B cell (primary cell): Measurements from ENCODE around the gene LSG1. TPM values are rescaled to one million over a fixed set of nuclear protein-coding genes. Genes with fewer than 3 reads are reported as not detected.
A peak's percentile ranks its signal among the peaks of the same experiment; 100 is the strongest.

Experiments used
- ATAC-seq: fragments of 200-7000 bp; cut with Tn5 transposase; one replicate; pipeline ENCODE4 v1.10.0; 2021; ENCODE audit warnings: low read depth, mild to moderate bottlenecking, moderate number of reproducible peaks, moderate library complexity
- CTCF ChIA-PET: fragments of 350-600 bp; sonication (Branson Sonifier 250); formaldehyde crosslinking; loops from one replicate; lab custom pipeline; 2021; ENCODE audit warnings: antibody characterized with exemption, inconsistent platforms; lab: Charles Lee
- POLR2A ChIA-PET: fragments of 350-600 bp; sonication (Branson Sonifier 250); formaldehyde crosslinking; loops from one replicate; lab custom pipeline; 2021; ENCODE audit warnings: antibody characterized with exemption; lab: Charles Lee
- DNase-seq: peaks from one replicate; pipeline ENCODE4 v3.0.0; 2013
- H2AFZ ChIP-seq: 2 replicates; pipeline ENCODE4 v1.6.1; 2012; ENCODE audit warnings: mild to moderate bottlenecking, low read depth, low read length; ENCODE audit not compliant: insufficient read depth, poor library complexity, severe bottlenecking
- H3K27ac ChIP-seq, 2 donors: 1 replicate in 1 of 2; 2 replicates in 1 of 2; pipeline ENCODE4 v1.5.1; 2012 to 2013; ENCODE audit warnings: low read length in 2 of 2, mild to moderate bottlenecking in 2 of 2, moderate library complexity in 1 of 2
- H3K27me3 ChIP-seq, 4 experiments: fragments of 200-600 bp in 1 of 4; sonication (generic) in 1 of 4; replicated peaks in 1 of 4; 1 replicate in 2 of 4; 2 replicates in 2 of 4; pipeline versions ENCODE4 v1.6.1 to v1.7.0; 2013 to 2016; ENCODE audit warnings: low read length in 3 of 4, mild to moderate bottlenecking in 2 of 4, mixed read lengths in 1 of 4, moderate library complexity in 1 of 4; ENCODE audit not compliant: insufficient read depth in 4 of 4, control insufficient read depth in 3 of 4; ENCODE audit errors: control extremely low read depth in 1 of 4
- H3K36me3 ChIP-seq, 2 experiments: replicated peaks in 1 of 2; 1 replicate in 1 of 2; 2 replicates in 1 of 2; pipeline versions ENCODE4 v1.6.1 to v1.7.1; 2013; ENCODE audit warnings: low read length in 1 of 2; ENCODE audit not compliant: insufficient read depth in 2 of 2, control insufficient read depth in 1 of 2; ENCODE audit errors: control extremely low read depth in 1 of 2, extremely low read depth in 1 of 2
- H3K4me1 ChIP-seq, 2 donors: fragments of 200-600 bp in 1 of 2; sonication (generic) in 1 of 2; 1 replicate in 1 of 2; 2 replicates in 1 of 2; pipeline versions ENCODE4 v1.5.1 to v1.6.1; 2013 to 2017; ENCODE audit warnings: low read length in 2 of 2; ENCODE audit not compliant: control insufficient read depth in 2 of 2, insufficient read depth in 2 of 2
- H3K4me2 ChIP-seq: replicated peaks from 2 replicates; pipeline ENCODE3; 2012; ENCODE audit warnings: mild to moderate bottlenecking, low read depth, low read length; ENCODE audit not compliant: poor library complexity, severe bottlenecking
- H3K4me3 ChIP-seq, 5 experiments: fragments of 200-600 bp in 1 of 5; sonication (generic) in 1 of 5; 1 replicate in 3 of 5; 2 replicates in 2 of 5; pipeline versions ENCODE4 v1.5.1 to v1.7.0; 2011 to 2016; ENCODE audit warnings: low read length in 4 of 5, mild to moderate bottlenecking in 4 of 5, low read depth in 2 of 5, control low read depth in 1 of 5, moderate library complexity in 1 of 5; ENCODE audit not compliant: insufficient read depth in 1 of 5; ENCODE audit errors: control extremely low read depth in 1 of 5, extremely low read depth in 1 of 5
- H3K79me2 ChIP-seq: fragments of 200-600 bp; sonication (generic); one replicate; pipeline ENCODE4 v1.6.0; 2016; ENCODE audit warnings: low read length; ENCODE audit not compliant: control insufficient read depth, insufficient read depth
- H3K9ac ChIP-seq: fragments of 200-600 bp; sonication (generic); 2 replicates; pipeline ENCODE4 v1.6.1; 2017; ENCODE audit warnings: mild to moderate bottlenecking, low read length, moderate library complexity
- H3K9me3 ChIP-seq, 3 donors: one replicate each; pipeline versions ENCODE4 v1.6.1 to v1.7.1; 2013; ENCODE audit warnings: low read length in 2 of 3; ENCODE audit not compliant: control insufficient read depth in 2 of 3, insufficient read depth in 1 of 3; ENCODE audit errors: control extremely low read depth in 1 of 3
- H4K20me1 ChIP-seq: 2 replicates; pipeline ENCODE4 v1.6.0; 2012; ENCODE audit warnings: mild to moderate bottlenecking, low read length; ENCODE audit not compliant: insufficient read depth, control insufficient read depth, poor library complexity, severe bottlenecking
- H3K27ac Mint-ChIP-seq: one replicate; pipeline ENCODE4 v1.8.0; 2021; ENCODE audit warnings: mixed read lengths
- H3K27me3 Mint-ChIP-seq: one replicate; pipeline ENCODE4 v1.8.0; 2021; ENCODE audit warnings: mixed read lengths
- H3K4me1 Mint-ChIP-seq: one replicate; pipeline ENCODE4 v1.8.0; 2021; ENCODE audit warnings: mixed read lengths
- H3K4me3 Mint-ChIP-seq: one replicate; pipeline ENCODE4 v1.8.0; 2021; ENCODE audit warnings: mixed read lengths
- H3K9me3 Mint-ChIP-seq: one replicate; pipeline ENCODE4 v1.8.0; 2022; ENCODE audit warnings: mixed read lengths; ENCODE audit not compliant: insufficient read depth
- EZH2 ChIP-seq: IDR thresholded peaks from 2 replicates; pipeline ENCODE4 v1.6.1; 2012; ENCODE audit warnings: borderline replicate concordance, low read depth, mild to moderate bottlenecking, moderate library complexity, low read length; ENCODE audit not compliant: insufficient read depth, poor library complexity, severe bottlenecking
- WGBS: methylation state at CpG from one replicate; pipeline ENCODE4 v1.1.5; 2013; ENCODE audit warnings: missing lambda C conversion rate; ENCODE audit not compliant: insufficient coverage; 5-methylcytosine and 5-hydroxymethylcytosine counted together
- intact Hi-C: fragments of 100-400 bp; cut with micrococcal nuclease; formaldehyde crosslinking; loops from one replicate; pipeline ENCODE4 v1.10.0; 2022
- polyA plus RNA-seq: library from polyadenylated mRNA; depleted of rRNA; stranded (reverse); fragments of >200 nt; gene quantifications from 2 replicates; pipeline ENCODE4 v1.2.3, GENCODE V29; 2012
- total RNA-seq, 2 donors: library from RNA; stranded (reverse); fragments of 120-200 nt in 1 of 2; gene quantifications; 1 replicate in 1 of 2; 2 replicates in 1 of 2; pipeline versions ENCODE4 v1.2.3 to v1.2.4, GENCODE V29; 2013 to 2022
- TF ChIP-seq, protein P1 (sequence below): fragments of 200-600 bp; IDR thresholded peaks from one replicate; pipeline ENCODE4 v1.8.0; 2022; ENCODE audit warnings: antibody characterized with exemption, mild to moderate bottlenecking

The LSG1 gene
- total and polyA plus RNA-seq, 2 donors (not counting 1 experiment from before 2014, with no cell fraction given) = 29.4 to 54.6 TPM

- CTCF ChIA-PET = interaction anchor here (0.9 to 1.7 kb wide), 2 partner anchors 19 to 24 kb away, joined by 3 read pairs; no protein-coding TSS in a partner anchor
Measured at GRCh38 chr3:194707147-194707540, 35.2 kb upstream of the LSG1 start.

GRCh38 chr3:194705761-194706160 lies 33.8 kb upstream of the LSG1 start:
- H3K27me3 Mint-ChIP-seq = peaks cover 3% of the 10 kb centered on the region
- intact Hi-C loops = no loop called here
- H3K27ac Mint-ChIP-seq = peak overlapping the region; percentile 65
- Histone ChIP-seq H3K4me1 (no peaks in the 10 kb centered on the region), H4K20me1 (no peaks in the 10 kb centered on the region), H3K4me3 (no peak overlapping the region), H2AFZ (no peak overlapping the region), H3K4me2 (no peak overlapping the region), H3K9ac (no peak overlapping the region), H3K27me3 (peaks cover 0 to 6% (median 0%) of the 10 kb centered on the region in 4 experiments), H3K36me3 (no peaks in the 10 kb centered on the region), H3K27ac (no peak overlapping the region), H3K9me3 (peaks cover 0 to 7% (median 4%) of the 10 kb centered on the region in 3 donors), H3K79me2 (no peaks in the 10 kb centered on the region)
- ChIA-PET CTCF (no interaction called here), POLR2A (no interaction called here)
- 100% methylated on average over 11 of the region's 11 CpGs for WGBS
- no peaks in the 10 kb centered on the region for H3K4me1 Mint-ChIP-seq
- ATAC-seq (no peak), DNase-seq (no peak)
- TF ChIP-seq, protein P1, sequence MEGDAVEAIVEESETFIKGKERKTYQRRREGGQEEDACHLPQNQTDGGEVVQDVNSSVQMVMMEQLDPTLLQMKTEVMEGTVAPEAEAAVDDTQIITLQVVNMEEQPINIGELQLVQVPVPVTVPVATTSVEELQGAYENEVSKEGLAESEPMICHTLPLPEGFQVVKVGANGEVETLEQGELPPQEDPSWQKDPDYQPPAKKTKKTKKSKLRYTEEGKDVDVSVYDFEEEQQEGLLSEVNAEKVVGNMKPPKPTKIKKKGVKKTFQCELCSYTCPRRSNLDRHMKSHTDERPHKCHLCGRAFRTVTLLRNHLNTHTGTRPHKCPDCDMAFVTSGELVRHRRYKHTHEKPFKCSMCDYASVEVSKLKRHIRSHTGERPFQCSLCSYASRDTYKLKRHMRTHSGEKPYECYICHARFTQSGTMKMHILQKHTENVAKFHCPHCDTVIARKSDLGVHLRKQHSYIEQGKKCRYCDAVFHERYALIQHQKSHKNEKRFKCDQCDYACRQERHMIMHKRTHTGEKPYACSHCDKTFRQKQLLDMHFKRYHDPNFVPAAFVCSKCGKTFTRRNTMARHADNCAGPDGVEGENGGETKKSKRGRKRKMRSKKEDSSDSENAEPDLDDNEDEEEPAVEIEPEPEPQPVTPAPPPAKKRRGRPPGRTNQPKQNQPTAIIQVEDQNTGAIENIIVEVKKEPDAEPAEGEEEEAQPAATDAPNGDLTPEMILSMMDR = no peak
- TF ChIP-seq EZH2 = no peak
- H3K9me3 Mint-ChIP-seq = no peaks in the 10 kb centered on the region
- H3K4me3 Mint-ChIP-seq = no peak overlapping the region

More at GRCh38 chr3:194707147-194707540, 35.2 kb upstream of the LSG1 start:
- Mint-ChIP-seq H3K9me3 (no peaks in the 10 kb centered on the region), H3K4me1 (no peaks in the 10 kb centered on the region), H3K4me3 (no peak overlapping the region), H3K27ac (no peak overlapping the region), H3K27me3 (peaks cover 3% of the 10 kb centered on the region)
- DNase-seq (no peak), ATAC-seq (no peak)
- H3K4me3 ChIP-seq = no peak overlapping the region
- H3K9ac ChIP-seq = no peak overlapping the region
- H3K36me3 ChIP-seq = no peaks in the 10 kb centered on the region
- POLR2A ChIA-PET = no interaction called here
- 97% methylated on average over 4 of the region's 7 CpGs for WGBS
- no peak overlapping the region for H3K27ac ChIP-seq
- H4K20me1 ChIP-seq = no peaks in the 10 kb centered on the region
- no peaks in the 10 kb centered on the region for H3K79me2 ChIP-seq
- no peaks in the 10 kb centered on the region for H3K4me1 ChIP-seq
- TF ChIP-seq, protein P1 = no peak
- no peak for TF ChIP-seq EZH2
- intact Hi-C loops = no loop called here
- H2AFZ ChIP-seq = no peak overlapping the region
- no peak overlapping the region for H3K4me2 ChIP-seq
- peaks cover 0 to 7% (median 4%) of the 10 kb centered on the region in 3 donors for H3K9me3 ChIP-seq
- peaks cover 0 to 3% (median 0%) of the 10 kb centered on the region in 4 experiments for H3K27me3 ChIP-seq
